SK-N-SH treated with all-trans-retinoic acid at 6 μM for 48 hours (cell line): Measurements from ENCODE around the gene IMMP2L.

Experiments
- TCF4 ChIP-seq: fragments of 250-450 bp; sonication (Bioruptor Pico); IDR thresholded peaks from 2 replicates; pipeline ENCODE4 v1.8.0; 2021; ENCODE audit warnings: mild to moderate bottlenecking, moderate library complexity, borderline replicate concordance
- ZFP3 ChIP-seq: fragments of 250-450 bp; sonication (Bioruptor Pico); IDR thresholded peaks from 2 replicates; pipeline ENCODE4 v1.5.0; 2020; ENCODE audit warnings: mild to moderate bottlenecking, moderate library complexity
- ZFP30 ChIP-seq: fragments of 450-650 bp; formaldehyde crosslinking; IDR thresholded peaks from 2 replicates; pipeline ENCODE4 v1.5.0; 2022; ENCODE audit warnings: mild to moderate bottlenecking, moderate library complexity
- ZNF70 ChIP-seq: fragments of 450-650 bp; formaldehyde crosslinking; IDR thresholded peaks from 2 replicates; pipeline ENCODE4 v1.5.0; 2020; ENCODE audit warnings: mild to moderate bottlenecking, moderate library complexity

GRCh38 chr7:110983822-110984456 lies 578.4 kb downstream of the IMMP2L start:
- TF ChIP-seq TCF4 (CRISPR knock-in tag) (peak; percentile 99), ZNF70 (CRISPR knock-in tag) (0 out of 2 replicates have a peak, but pooled peaks have one; percentile 4), ZFP30 (CRISPR knock-in tag) (no peak), ZFP3 (no peak)
